ENCODE results near the gene EPS15.

GRCh38 chr1:51316846-51317120 is 202.3 kb downstream of the EPS15 start:
- TF ChIP-seq CTCF (IDR thresholded peaks at IDR 0.05; ENCODE audit: low read depth, low read length, missing input control) (no peak), JUND (IDR thresholded peaks at IDR 0.05) (no peak), TAF1 (conservative IDR thresholded peaks at IDR 0.05) (no peak), ZBTB33 (IDR thresholded peaks at IDR 0.05) (no peak), MAX (IDR thresholded peaks at IDR 0.05) (no peak), YY1 (IDR thresholded peaks at IDR 0.05) (no peak), EGR1 (IDR thresholded peaks at IDR 0.05; ENCODE audit: low read depth in 2 of 2) (no peak), RAD21 (IDR thresholded peaks at IDR 0.05) (no peak)

All from liver (tissue), 3 donors.